OCI-LY7 (cell line): ENCODE results near the gene PPP1R3G. TPM values are rescaled to one million over a fixed set of nuclear protein-coding genes. Genes with fewer than 3 reads are reported as not detected.

Experiments used
- BruUV-seq: library from RNA; stranded (reverse); fragments of 400-500 nt; replicated peaks from 2 replicates; lab custom pipeline; 2021; lab: Mats Ljungman, UMichigan
- CTCF ChIA-PET: fragments of 300-600 bp; sonication (Branson Sonifier 250); formaldehyde crosslinking; loops from one replicate; lab custom pipeline; 2022; ENCODE audit warnings: antibody characterized with exemption; ENCODE audit not compliant: unreplicated experiment; lab: Charles Lee
- POLR2A ChIA-PET: fragments of 300-600 bp; sonication (Branson Sonifier 250); formaldehyde crosslinking; loops from one replicate; lab custom pipeline; 2022; ENCODE audit warnings: antibody characterized with exemption; lab: Charles Lee
- DNase-seq: peaks from one replicate; pipeline ENCODE4 v3.0.0-alpha.2; 2015; ENCODE audit warnings: low spot score
- H2AFZ ChIP-seq: fragments of 200-600 bp; sonication (generic), shearing (Covaris generic); 2 replicates; pipeline ENCODE4 v1.6.1; 2014; ENCODE audit warnings: mild to moderate bottlenecking, antibody characterized with exemption, low read length, moderate library complexity
- H3K27ac ChIP-seq: fragments of 200-600 bp; sonication (generic); 2 replicates; pipeline ENCODE4 v1.5.1; 2014; ENCODE audit warnings: mixed run types, low read depth, mild to moderate bottlenecking, moderate library complexity, low read length, inconsistent platforms; ENCODE audit not compliant: poor library complexity, severe bottlenecking
- H3K36me3 ChIP-seq: fragments of 200-600 bp; sonication (generic); 2 replicates; pipeline ENCODE4 v1.6.1; 2014; ENCODE audit warnings: mild to moderate bottlenecking, antibody characterized with exemption, low read length, moderate library complexity, mixed read lengths; ENCODE audit not compliant: insufficient read depth
- H3K4me1 ChIP-seq: fragments of 200-600 bp; sonication (generic); 2 replicates; pipeline ENCODE4 v1.5.1; 2014; ENCODE audit warnings: mild to moderate bottlenecking, low read length; ENCODE audit not compliant: insufficient read depth, poor library complexity, severe bottlenecking
- H3K4me2 ChIP-seq: fragments of 200-600 bp; sonication (generic); 2 replicates; pipeline ENCODE4 v1.6.1; 2014; ENCODE audit warnings: mild to moderate bottlenecking, low read length
- H3K4me3 ChIP-seq: fragments of 200-600 bp; sonication (generic); 2 replicates; pipeline ENCODE4 v1.5.1; 2014; ENCODE audit warnings: mild to moderate bottlenecking, low read depth, low read length; ENCODE audit not compliant: poor library complexity, severe bottlenecking
- H3K79me2 ChIP-seq: fragments of 200-600 bp; sonication (generic); 2 replicates; pipeline ENCODE4 v1.6.1; 2016; ENCODE audit warnings: low read depth, mild to moderate bottlenecking, low read length, moderate library complexity, mixed read lengths; ENCODE audit not compliant: insufficient read depth
- H3K9me2 ChIP-seq: fragments of 200-600 bp; sonication (generic); 2 replicates; pipeline ENCODE4 v1.6.1; 2016; ENCODE audit warnings: mild to moderate bottlenecking, low read length, mixed read lengths; ENCODE audit not compliant: insufficient read depth
- H3K9me3 ChIP-seq: fragments of 200-600 bp; sonication (generic); 2 replicates; pipeline ENCODE4 v1.6.1; 2014; ENCODE audit warnings: mild to moderate bottlenecking, mixed run types, low read length, mixed read lengths
- H4K20me1 ChIP-seq: fragments of 200-600 bp; sonication (generic); 2 replicates; pipeline ENCODE4 v1.6.1; 2014; ENCODE audit warnings: mild to moderate bottlenecking, antibody characterized with exemption, low read length, moderate library complexity, mixed read lengths; ENCODE audit not compliant: insufficient read depth
- CTCF ChIP-seq: fragments of 200-600 bp; sonication (generic); conservative IDR thresholded peaks from 2 replicates; pipeline ENCODE4 v1.5.1; 2014; ENCODE audit warnings: mild to moderate bottlenecking, antibody characterized with exemption, low read length, moderate library complexity, mixed read lengths
- EZH2phosphoT487 ChIP-seq: fragments of 200-600 bp; sonication (generic); IDR thresholded peaks from 2 replicates; pipeline ENCODE4 v1.6.1; 2018; ENCODE audit warnings: low read depth, borderline replicate concordance, mild to moderate bottlenecking, mixed run types, antibody characterized with exemption, low read length, moderate library complexity, mixed read lengths
- intact Hi-C: fragments of 100-400 bp; cut with micrococcal nuclease; formaldehyde crosslinking; loops from one replicate; pipeline ENCODE4 v1.10.0; 2022; ENCODE audit not compliant: unreplicated experiment
- total RNA-seq, 2 experiments: library from RNA; depleted of rRNA in 1 of 2; stranded (reverse); fragments of >200 nt in 1 of 2; shearing (Covaris generic) in 1 of 2; gene quantifications; 2 replicates each; pipeline ENCODE4 v1.2.3, GENCODE V29; 2014 to 2022

The PPP1R3G gene
- total RNA-seq, 2 experiments from 2014 or later = 0.10 to 0.13 TPM

DNA sequence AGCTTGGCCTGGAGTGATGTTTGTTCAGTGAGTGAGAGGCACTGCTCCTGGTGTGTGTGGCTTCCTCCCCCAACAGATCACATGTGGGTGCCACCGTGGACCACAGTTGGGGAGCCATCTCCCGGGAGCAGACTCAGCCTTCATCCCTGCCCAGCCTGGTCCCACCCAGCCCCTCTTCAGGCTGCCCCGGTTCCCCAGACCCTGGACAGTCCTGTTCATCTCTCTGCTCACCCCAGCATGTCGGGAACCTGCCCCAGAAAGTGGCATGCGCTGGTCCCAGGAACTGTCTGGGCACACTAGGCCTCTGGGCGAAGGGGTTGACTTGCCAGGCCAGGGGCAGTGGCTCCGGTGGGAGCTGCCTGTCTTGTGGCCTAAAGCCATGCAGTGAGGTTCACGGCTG lies 21.5 kb upstream of the PPP1R3G start:
- H2AFZ ChIP-seq = no peak overlapping the region
- H3K4me1 ChIP-seq = peaks cover 15% of the 10 kb centered on the region
- DNase-seq = no peak
- BruUV-seq = no TSS peak
- no peak for TF ChIP-seq EZH2phosphoT487
- no peak for TF ChIP-seq CTCF
- H3K4me2 ChIP-seq = no peak overlapping the region
- H3K4me3 ChIP-seq = no peak overlapping the region
- no peak overlapping the region for H3K27ac ChIP-seq
- no peaks in the 10 kb centered on the region for H3K36me3 ChIP-seq
- no peaks in the 10 kb centered on the region for H3K9me2 ChIP-seq
- H4K20me1 ChIP-seq = no peaks in the 10 kb centered on the region
- intact Hi-C loops = no loop called here
- CTCF ChIA-PET = no interaction called here
- POLR2A ChIA-PET = no interaction called here
- no peaks in the 10 kb centered on the region for H3K79me2 ChIP-seq
- H3K9me3 ChIP-seq = no peaks in the 10 kb centered on the region

- H3K4me1 ChIP-seq = peaks cover 10% of the 10 kb centered on the region
- H3K36me3 ChIP-seq = no peaks in the 10 kb centered on the region
- no peak overlapping the region for H3K4me2 ChIP-seq
- ChIA-PET POLR2A (no interaction called here), CTCF (no interaction called here)
- TF ChIP-seq EZH2phosphoT487 (no peak), CTCF (no peak)
- H3K9me3 ChIP-seq = no peaks in the 10 kb centered on the region
- no peaks in the 10 kb centered on the region for H3K9me2 ChIP-seq
- H3K27ac ChIP-seq = no peak overlapping the region
- DNase-seq = no peak
- no peak overlapping the region for H2AFZ ChIP-seq
- intact Hi-C loops = no loop called here
- no TSS peak for BruUV-seq
- no peak overlapping the region for H3K4me3 ChIP-seq
- H4K20me1 ChIP-seq = no peaks in the 10 kb centered on the region
- H3K79me2 ChIP-seq = no peaks in the 10 kb centered on the region
These were observed 18.6 kb upstream of the PPP1R3G start for GRCh38 chr6:5066456-5067093.

- no peak for DNase-seq
- Histone ChIP-seq H3K4me3 (no peak overlapping the region), H3K4me2 (no peak overlapping the region), H3K36me3 (no peaks in the 10 kb centered on the region), H3K27ac (no peak overlapping the region), H3K9me2 (no peaks in the 10 kb centered on the region), H3K4me1 (peaks cover 4% of the 10 kb centered on the region), H3K9me3 (no peaks in the 10 kb centered on the region), H4K20me1 (no peaks in the 10 kb centered on the region), H2AFZ (no peak overlapping the region), H3K79me2 (no peaks in the 10 kb centered on the region)
- no TSS peak for BruUV-seq
- TF ChIP-seq EZH2phosphoT487 = no peak
- intact Hi-C loops = no loop called here
- CTCF ChIA-PET = no interaction called here
- POLR2A ChIA-PET = no interaction called here
These were observed 17.8 kb upstream of the PPP1R3G start for GRCh38 chr6:5067305-5067704.
